ENCODE results near the gene SLC47A1.

GRCh38 chr17:19520641-19521040 lies 13.0 kb upstream of the SLC47A1 start:
- TF ChIP-seq CTCF (IDR thresholded peaks at IDR 0.05; ENCODE audit: low read depth, low read length) (no peak), POLR2A (IDR thresholded peaks at IDR 0.05; ENCODE audit: extremely low read depth, insufficient read length) (no peak)

All from NB4 (cell line).